Endothelial cell of umbilical vein (primary cell): ENCODE measurements around the gene ZBTB4. TPM values are rescaled to one million over a fixed set of nuclear protein-coding genes. Genes with fewer than 3 reads are reported as not detected.

Experiments used
- BruUV-seq: library from RNA; stranded (reverse); fragments of 400-500 nt; replicated peaks from 2 replicates; lab custom pipeline; 2021; lab: Mats Ljungman, UMichigan
- CTCF ChIA-PET: fragments of 300-600, 350-600 bp; sonication (Branson Sonifier 250); formaldehyde crosslinking; loops from one replicate; lab custom pipeline; 2021; ENCODE audit warnings: antibody characterized with exemption, inconsistent platforms; lab: Charles Lee
- POLR2A ChIA-PET: fragments of 300-600, 350-600 bp; sonication (Branson Sonifier 250); formaldehyde crosslinking; loops from one replicate; lab custom pipeline; 2021; ENCODE audit warnings: antibody characterized with exemption, inconsistent platforms; lab: Charles Lee
- DNase-seq: peaks from one replicate; pipeline ENCODE4 v3.0.0-alpha.2; 2011; ENCODE audit warnings: low read depth, low spot score
- FAIRE-seq: peaks from 2 replicates; lab custom pipeline; 2011; peaks lifted over from hg19 to GRCh38; lab: Jason Lieb, UNC
- H2AFZ ChIP-seq: 2 replicates; pipeline ENCODE4 v1.6.0; 2012; ENCODE audit warnings: low read depth, low read length, control low read depth, inconsistent platforms
- H3K27ac ChIP-seq: 2 replicates; pipeline ENCODE4 v1.5.1; 2011; ENCODE audit warnings: low read depth, mild to moderate bottlenecking, control low read depth, low read length, moderate library complexity; ENCODE audit not compliant: insufficient read depth
- H3K27me3 ChIP-seq, 2 experiments: 2 replicates each; pipeline versions ENCODE4 v1.6.0 to v1.6.1; 2011; ENCODE audit warnings: low read length in 2 of 2, mixed read lengths in 1 of 2; ENCODE audit not compliant: control insufficient read depth in 2 of 2, insufficient read depth in 2 of 2
- H3K36me3 ChIP-seq, 2 experiments: 2 replicates in 1 of 2; 3 replicates in 1 of 2; pipeline ENCODE4 v1.5.1; 2011; ENCODE audit warnings: low read length in 2 of 2, mild to moderate bottlenecking in 1 of 2, moderate library complexity in 1 of 2; ENCODE audit not compliant: control insufficient read depth in 2 of 2, insufficient read depth in 2 of 2; ENCODE audit errors: extremely low read depth in 1 of 2
- H3K4me1 ChIP-seq: 3 replicates; pipeline ENCODE4 v1.5.1; 2011; ENCODE audit warnings: mild to moderate bottlenecking, low read length; ENCODE audit not compliant: control insufficient read depth, insufficient read depth; ENCODE audit errors: extremely low read depth
- H3K4me2 ChIP-seq: 2 replicates; pipeline ENCODE4 v1.6.1; 2011; ENCODE audit warnings: low read length, control low read depth, mixed read lengths; ENCODE audit not compliant: insufficient read depth
- H3K4me3 ChIP-seq, 3 experiments: fragments of 200-600 bp in 1 of 3; sonication (generic), shearing (Covaris generic) in 1 of 3; replicated peaks in 1 of 3; 2 replicates each; pipeline ENCODE4 v1.5.1; 2011 to 2016; ENCODE audit warnings: control low read depth in 3 of 3, low read length in 3 of 3, mild to moderate bottlenecking in 2 of 3, inconsistent platforms in 1 of 3, low read depth in 1 of 3, moderate library complexity in 1 of 3; ENCODE audit not compliant: insufficient read depth in 1 of 3
- H3K79me2 ChIP-seq: 2 replicates; pipeline ENCODE4 v1.6.0; 2012; ENCODE audit warnings: low read length, inconsistent platforms; ENCODE audit not compliant: control insufficient read depth, insufficient read depth
- H3K9ac ChIP-seq: replicated peaks from 2 replicates; pipeline ENCODE3; 2011; ENCODE audit warnings: low read length, control low read depth; ENCODE audit not compliant: insufficient read depth; ENCODE audit errors: extremely low read depth
- H3K9me1 ChIP-seq: replicated peaks from 3 replicates; pipeline ENCODE4 v1.6.0; 2011; ENCODE audit warnings: mild to moderate bottlenecking, low read length; ENCODE audit not compliant: control insufficient read depth, insufficient read depth; ENCODE audit errors: extremely low read depth
- H3K9me3 ChIP-seq: replicated peaks from 2 replicates; pipeline ENCODE4 v1.5.1; 2012; ENCODE audit warnings: low read length, inconsistent platforms; ENCODE audit not compliant: control insufficient read depth, insufficient read depth
- H4K20me1 ChIP-seq: replicated peaks from 2 replicates; pipeline ENCODE3; 2011; ENCODE audit warnings: mild to moderate bottlenecking, low read length; ENCODE audit not compliant: control insufficient read depth, insufficient read depth; ENCODE audit errors: extremely low read depth
- EZH2 ChIP-seq: IDR thresholded peaks from 2 replicates; pipeline ENCODE4 v1.6.1; 2012; ENCODE audit warnings: borderline replicate concordance, low read depth, mild to moderate bottlenecking, moderate library complexity, low read length, inconsistent platforms; ENCODE audit not compliant: severe bottlenecking
- FOS ChIP-seq: IDR thresholded peaks from 2 replicates; pipeline ENCODE4 v1.6.1; 2011; ENCODE audit warnings: mild to moderate bottlenecking, low read length, moderate library complexity, borderline replicate concordance; ENCODE audit not compliant: insufficient read depth
- GATA2 ChIP-seq: IDR thresholded peaks from 2 replicates; pipeline ENCODE4 v1.7.0; 2011; ENCODE audit warnings: low read depth, mild to moderate bottlenecking, moderate library complexity, mixed read lengths, low read length; ENCODE audit not compliant: insufficient read length, insufficient read depth
- JUN ChIP-seq: IDR thresholded peaks from 2 replicates; pipeline ENCODE4 v1.6.1; 2011; ENCODE audit warnings: borderline replicate concordance, low read depth; ENCODE audit not compliant: insufficient read length, insufficient read depth
- MYC ChIP-seq: IDR thresholded peaks from one replicate; pipeline ENCODE4 v1.6.1; 2011; ENCODE audit warnings: mild to moderate bottlenecking, low read depth, low read length
- POLR2A ChIP-seq: IDR thresholded peaks from 2 replicates; pipeline ENCODE4 v1.6.1; 2012; ENCODE audit warnings: low read depth, mild to moderate bottlenecking, control low read depth, low read length
- POLR2AphosphoS5 ChIP-seq: IDR thresholded peaks from 2 replicates; pipeline ENCODE4 v1.6.1; 2012; ENCODE audit warnings: low read depth, mild to moderate bottlenecking, control low read depth, low read length, moderate library complexity; ENCODE audit not compliant: insufficient read depth
- dilution Hi-C: fragments of 300-500 bp; cut with MboI; formaldehyde crosslinking; loops from one replicate; pipeline ENCODE4 v1.15.0; 2019; ENCODE audit warnings: low sequenced_read_pairs; ENCODE audit not compliant: extremely low pct_ligation_motif_present
- intact Hi-C: fragments of 100-400 bp; cut with micrococcal nuclease; formaldehyde crosslinking; loops from one replicate; pipeline ENCODE4 v1.10.0; 2022
- polyA plus RNA-seq, 4 experiments: library from polyadenylated mRNA; depleted of rRNA in 3 of 4; stranded (reverse) in 3 of 4; unstranded in 1 of 4; fragments of >200 nt; gene quantifications; 2 replicates each; pipeline versions ENCODE4 v1.2.1 to v1.2.3, GENCODE V29; 2011 to 2012; ENCODE audit warnings: missing spikeins in 1 of 4
- total RNA-seq: library from RNA; stranded (reverse); gene quantifications from 2 replicates; pipeline ENCODE4 v1.2.3, GENCODE V29; 2021
- TF ChIP-seq, protein P1 (sequence below): IDR thresholded peaks from 2 replicates; pipeline ENCODE4 v1.6.1; 2011; ENCODE audit not compliant: insufficient read depth, insufficient read length
- TF ChIP-seq, protein P2 (sequence below), 2 donors: IDR thresholded peaks; 1 replicate in 1 of 2; 2 replicates in 1 of 2; pipeline ENCODE4 v1.5.1; 2011; ENCODE audit warnings: low read length in 2 of 2, mild to moderate bottlenecking in 2 of 2, moderate library complexity in 2 of 2, control low read depth in 1 of 2, inconsistent platforms in 1 of 2, low read depth in 1 of 2; ENCODE audit not compliant: insufficient read depth in 1 of 2; ENCODE audit errors: extremely low read depth in 1 of 2

ZBTB4 gene
- total and polyA plus RNA-seq, 2 donors (not counting 3 experiments of a cell fraction or from before 2014, with no cell fraction given), result 15.1 to 26.5 TPM

DNA sequence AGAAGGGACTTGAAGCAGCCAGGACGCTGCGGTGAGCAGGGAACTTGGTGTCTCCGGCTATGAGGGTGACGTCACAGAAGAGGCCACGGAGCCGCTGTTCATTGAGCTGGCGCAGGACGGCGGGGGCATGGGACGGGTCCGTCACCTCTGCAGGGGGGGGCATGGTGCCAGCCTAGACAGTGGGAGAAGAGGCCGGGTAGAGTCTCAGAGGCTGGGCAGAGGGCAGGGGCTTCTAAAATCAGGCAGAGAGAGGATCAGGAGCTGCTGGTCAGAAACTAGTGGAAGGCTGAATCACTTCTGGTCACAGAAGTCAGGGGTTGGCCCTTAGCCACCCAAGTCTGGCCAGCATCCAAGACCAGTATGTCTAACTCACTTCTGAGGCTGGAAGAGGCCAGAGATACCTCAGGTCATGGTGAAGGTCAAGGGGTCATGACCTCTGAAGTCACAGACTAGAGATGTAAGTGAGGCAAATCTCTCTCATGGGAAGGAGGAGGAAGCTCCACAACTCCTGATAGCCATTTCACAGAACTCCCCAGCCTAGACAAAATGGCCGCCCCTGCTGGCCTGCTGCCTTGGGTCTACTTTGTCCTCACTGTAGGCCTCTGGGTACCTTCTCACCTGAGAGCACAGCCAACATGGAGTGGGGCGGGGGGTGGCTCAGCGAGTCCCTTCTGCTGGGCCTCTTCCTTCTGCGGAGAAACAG, 12.6 kb downstream of the ZBTB4 start:
- H3K9me3 ChIP-seq, result no peaks in the 10 kb centered on the region
- POLR2A ChIA-PET, result interaction anchor here (0.6 to 1.1 kb wide), 2 partner anchors 18 to 66 kb away, joined by 4 to 11 read pairs; partner anchors contain the start of gene POLR2A
- H3K4me2 ChIP-seq, result no peak overlapping the region
- peaks cover 0 to 16% of the 10 kb centered on the region in 2 experiments for H3K36me3 ChIP-seq
- BruUV-seq, result no TSS peak
- no peak overlapping the region for H3K4me3 ChIP-seq
- H3K79me2 ChIP-seq, result peaks cover 18% of the 10 kb centered on the region
- H3K9ac ChIP-seq, result no peak overlapping the region
- no peaks in the 10 kb centered on the region for H3K27me3 ChIP-seq
- peak; percentile 83 for FAIRE-seq
- dilution Hi-C loops (no loop called here), intact Hi-C loops (no loop called here)
- DNase-seq, result peak; percentile 53
- H3K4me1 ChIP-seq, result no peaks in the 10 kb centered on the region
- H3K27ac ChIP-seq, result no peak overlapping the region
- CTCF ChIA-PET, result interaction anchor here (0.8 to 3.3 kb wide), 4 partner anchors 13 to 122 kb away, joined by 3 to 11 read pairs (median 6); partner anchors contain the start of gene ZBTB4
- H3K9me1 ChIP-seq, result no peaks in the 10 kb centered on the region
- H4K20me1 ChIP-seq, result no peaks in the 10 kb centered on the region
- no peak overlapping the region for H2AFZ ChIP-seq
- TF ChIP-seq MYC (no peak), FOS (no peak), POLR2AphosphoS5 (no peak), EZH2 (no peak), JUN (no peak), GATA2 (no peak), POLR2A (no peak)
- TF ChIP-seq, protein P1, sequence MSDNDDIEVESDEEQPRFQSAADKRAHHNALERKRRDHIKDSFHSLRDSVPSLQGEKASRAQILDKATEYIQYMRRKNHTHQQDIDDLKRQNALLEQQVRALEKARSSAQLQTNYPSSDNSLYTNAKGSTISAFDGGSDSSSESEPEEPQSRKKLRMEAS, result no peak
- TF ChIP-seq, protein P2, sequence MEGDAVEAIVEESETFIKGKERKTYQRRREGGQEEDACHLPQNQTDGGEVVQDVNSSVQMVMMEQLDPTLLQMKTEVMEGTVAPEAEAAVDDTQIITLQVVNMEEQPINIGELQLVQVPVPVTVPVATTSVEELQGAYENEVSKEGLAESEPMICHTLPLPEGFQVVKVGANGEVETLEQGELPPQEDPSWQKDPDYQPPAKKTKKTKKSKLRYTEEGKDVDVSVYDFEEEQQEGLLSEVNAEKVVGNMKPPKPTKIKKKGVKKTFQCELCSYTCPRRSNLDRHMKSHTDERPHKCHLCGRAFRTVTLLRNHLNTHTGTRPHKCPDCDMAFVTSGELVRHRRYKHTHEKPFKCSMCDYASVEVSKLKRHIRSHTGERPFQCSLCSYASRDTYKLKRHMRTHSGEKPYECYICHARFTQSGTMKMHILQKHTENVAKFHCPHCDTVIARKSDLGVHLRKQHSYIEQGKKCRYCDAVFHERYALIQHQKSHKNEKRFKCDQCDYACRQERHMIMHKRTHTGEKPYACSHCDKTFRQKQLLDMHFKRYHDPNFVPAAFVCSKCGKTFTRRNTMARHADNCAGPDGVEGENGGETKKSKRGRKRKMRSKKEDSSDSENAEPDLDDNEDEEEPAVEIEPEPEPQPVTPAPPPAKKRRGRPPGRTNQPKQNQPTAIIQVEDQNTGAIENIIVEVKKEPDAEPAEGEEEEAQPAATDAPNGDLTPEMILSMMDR (IDR thresholded peaks at IDR 0.05; ENCODE audit: extremely low read depth in 1 of 2, insufficient read depth in 1 of 2, low read depth in 1 of 2, low read length in 2 of 2), result no peak
